ENCODE data around the gene FITM1.

The FITM1 gene, protein sequence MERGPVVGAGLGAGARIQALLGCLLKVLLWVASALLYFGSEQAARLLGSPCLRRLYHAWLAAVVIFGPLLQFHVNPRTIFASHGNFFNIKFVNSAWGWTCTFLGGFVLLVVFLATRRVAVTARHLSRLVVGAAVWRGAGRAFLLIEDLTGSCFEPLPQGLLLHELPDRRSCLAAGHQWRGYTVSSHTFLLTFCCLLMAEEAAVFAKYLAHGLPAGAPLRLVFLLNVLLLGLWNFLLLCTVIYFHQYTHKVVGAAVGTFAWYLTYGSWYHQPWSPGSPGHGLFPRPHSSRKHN

DNA sequence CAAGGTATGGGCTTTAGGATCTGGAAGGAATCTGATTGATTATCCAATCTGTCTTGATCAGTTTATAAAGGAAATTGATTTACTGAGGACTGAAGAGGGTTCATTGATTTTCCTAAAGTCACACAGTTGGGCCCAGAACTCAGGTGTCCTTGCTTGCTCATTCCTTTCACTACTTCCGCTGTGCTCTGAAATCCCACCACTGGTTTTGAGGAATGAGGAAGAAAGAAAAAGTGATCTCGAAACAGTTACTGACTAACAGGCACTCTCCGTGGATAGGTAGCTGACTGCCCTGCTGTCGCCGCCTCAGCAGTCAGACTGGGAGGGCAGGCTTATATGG is at the start of gene FITM1:
FITM1 (plus strand) TSS at position 280 of the 337 bp plus-strand sequence. CDS start 905 bp downstream, outside the sequence.
- no peak for DNase-seq (ENCODE audit: low read depth, low spot score)

DNA sequence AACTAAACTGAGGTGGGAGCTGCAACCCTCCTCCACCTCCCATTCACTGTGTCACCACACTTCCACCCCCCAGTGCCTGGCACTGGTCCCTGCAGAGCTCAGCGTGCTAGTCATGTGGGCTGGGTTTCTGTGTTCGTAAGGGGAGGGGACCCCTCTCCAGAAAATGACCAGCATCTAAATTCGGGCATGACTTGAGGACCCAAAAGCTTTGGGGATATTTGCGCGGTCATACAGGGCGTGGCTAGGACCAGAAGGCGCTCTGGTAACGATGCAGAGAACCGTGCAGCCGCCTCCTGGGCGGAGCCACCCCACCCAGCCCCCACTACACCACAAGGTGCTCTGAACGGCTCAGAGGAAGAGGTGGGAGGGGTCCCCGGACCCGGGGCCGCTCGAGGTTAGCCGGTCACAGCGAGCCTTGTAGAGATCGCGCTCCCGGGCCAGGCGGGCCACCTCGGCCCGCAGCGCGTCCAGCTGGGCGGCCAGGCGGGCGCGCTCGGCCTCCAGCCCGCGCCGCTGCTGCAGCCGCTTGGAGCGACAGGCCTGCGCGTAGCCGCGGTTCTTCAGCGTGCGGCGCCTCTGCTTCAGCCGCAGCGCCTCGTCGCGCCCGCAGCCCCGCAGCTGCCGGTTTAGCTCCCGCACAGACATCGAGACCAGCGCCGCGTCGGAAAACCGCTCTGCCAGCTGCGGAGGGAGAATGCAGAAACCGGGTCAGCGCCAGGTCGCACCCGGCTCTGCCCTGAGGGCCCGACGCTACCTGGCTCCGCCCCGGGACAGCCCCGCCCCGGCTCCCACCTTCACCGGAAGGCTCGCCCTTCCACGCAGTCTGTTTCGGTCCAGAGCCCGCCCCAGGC is 49.3 kb upstream of the FITM1 start:
- DNase-seq (ENCODE audit: low read depth, low spot score): peak; percentile 57

DNA sequence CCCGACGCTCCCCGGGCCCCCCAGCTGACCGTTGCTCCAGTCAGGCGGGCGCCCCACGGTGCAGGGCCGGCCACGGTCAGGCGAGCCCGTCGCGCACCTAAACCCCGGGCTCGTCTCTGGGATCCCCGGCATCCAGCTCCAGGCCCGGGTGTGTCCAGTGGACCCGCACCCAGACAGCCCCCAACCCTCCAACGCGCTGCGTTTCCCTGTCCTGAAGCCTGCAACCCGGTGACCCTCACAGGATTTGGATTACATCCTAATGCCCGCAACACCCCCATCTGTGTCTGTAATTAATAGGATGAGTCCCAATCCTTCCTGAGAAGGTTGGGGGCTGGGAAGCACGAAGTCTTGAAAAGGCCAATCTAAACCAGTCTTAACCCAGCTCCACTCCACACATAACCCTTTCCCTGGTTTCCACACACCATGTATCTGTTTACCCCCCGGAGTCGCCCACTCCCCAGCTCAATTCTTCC is 48.7 kb upstream of the FITM1 start:
- DNase-seq (ENCODE audit: low read depth, low spot score): no peak

DNA sequence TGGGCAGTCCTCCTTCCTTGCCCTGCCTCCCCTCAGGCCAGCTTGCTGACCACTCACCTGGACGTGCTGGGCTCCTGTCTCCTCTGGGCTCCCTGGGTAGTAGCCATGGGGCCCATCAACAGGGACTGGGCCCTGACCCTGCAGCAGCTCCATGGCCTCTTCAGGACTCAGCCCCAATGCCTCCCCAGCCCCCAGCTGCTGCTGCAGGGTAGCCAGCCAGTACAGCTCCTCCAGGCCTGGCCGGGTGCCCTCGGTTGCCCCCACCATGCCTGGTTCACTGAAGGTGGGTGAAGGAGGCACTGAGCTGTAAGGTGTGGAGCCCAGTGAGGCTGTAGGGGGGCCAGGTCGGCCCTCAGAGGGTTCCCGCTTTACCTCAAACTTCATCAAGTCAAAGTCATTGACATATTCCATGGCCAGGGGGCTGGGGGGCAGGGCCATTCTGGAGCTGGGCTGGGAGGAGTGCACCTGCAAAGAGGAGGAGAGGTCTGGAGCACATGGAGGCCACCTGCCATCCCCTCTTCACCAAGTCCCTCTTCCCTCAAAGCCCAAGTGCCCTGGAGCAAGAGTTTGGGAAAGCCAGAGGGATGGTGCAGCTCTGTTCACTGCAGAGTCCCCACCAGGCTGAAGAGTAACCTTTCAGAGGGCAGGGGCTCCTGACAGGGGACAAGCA is 47.9 kb upstream of the FITM1 start:
- no peak for DNase-seq (ENCODE audit: low read depth, low spot score)

DNA sequence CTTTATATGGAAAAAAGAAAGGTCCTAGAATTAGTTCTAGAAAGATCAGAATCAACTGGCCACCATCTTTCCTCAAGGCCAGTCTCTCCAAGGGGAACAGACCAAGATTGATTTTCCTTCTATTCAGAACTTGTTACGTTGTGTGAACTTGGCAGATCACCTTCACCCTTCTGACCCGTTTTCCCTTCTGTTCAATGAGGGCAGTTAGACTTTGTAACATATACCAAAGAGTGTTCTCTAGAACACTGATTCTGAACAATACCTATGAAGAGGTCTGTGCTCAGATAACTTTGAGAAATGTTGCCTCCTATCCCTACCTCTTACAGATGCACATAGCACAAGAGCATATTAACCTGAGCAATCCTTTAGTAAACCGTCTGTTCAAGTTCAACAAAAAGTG is 47.0 kb upstream of the FITM1 start:
- no peak for DNase-seq (ENCODE audit: low read depth, low spot score)

DNA sequence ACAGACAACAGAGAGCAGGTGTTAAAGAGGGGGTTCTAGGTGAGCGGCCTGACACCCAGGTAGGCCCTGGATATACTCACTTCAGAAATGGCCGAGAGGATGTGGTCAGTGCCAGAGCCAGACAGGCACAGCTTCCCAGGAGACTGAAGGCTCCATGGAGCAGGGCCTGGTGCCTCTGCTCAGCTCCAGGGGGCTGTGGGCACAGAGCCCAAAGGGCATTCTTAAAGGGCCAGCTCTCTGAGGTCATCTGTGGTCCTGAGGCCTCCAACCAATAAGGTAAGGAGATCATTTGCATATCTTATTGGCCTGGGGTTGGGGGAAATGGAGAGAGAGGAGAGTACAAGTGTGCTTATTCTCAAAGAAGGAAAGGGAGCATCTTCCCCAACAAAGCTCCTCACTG is 46.0 kb upstream of the FITM1 start:
- DNase-seq (ENCODE audit: low read depth, low spot score): peak; percentile 20

DNA sequence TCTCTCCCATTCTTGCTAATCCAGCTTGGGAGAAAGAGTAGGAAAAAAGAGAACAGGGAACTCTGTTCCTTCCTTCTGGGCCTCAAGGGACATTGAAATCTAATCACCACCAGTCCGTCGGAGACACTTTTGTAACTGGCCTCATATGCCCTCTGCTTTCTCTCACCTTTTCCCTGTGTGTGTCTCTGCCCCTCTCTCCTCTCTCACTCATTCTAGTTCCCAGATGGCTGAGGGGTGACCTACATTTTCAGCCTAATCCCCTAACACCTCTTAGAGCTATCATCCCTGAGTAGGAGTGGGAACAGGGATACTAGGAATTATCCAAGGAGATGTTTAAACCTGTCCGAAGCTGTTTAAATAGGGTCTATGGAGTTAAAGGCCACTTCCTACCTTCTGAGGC is 45.2 kb upstream of the FITM1 start:
- DNase-seq (ENCODE audit: low read depth, low spot score): no peak

DNA sequence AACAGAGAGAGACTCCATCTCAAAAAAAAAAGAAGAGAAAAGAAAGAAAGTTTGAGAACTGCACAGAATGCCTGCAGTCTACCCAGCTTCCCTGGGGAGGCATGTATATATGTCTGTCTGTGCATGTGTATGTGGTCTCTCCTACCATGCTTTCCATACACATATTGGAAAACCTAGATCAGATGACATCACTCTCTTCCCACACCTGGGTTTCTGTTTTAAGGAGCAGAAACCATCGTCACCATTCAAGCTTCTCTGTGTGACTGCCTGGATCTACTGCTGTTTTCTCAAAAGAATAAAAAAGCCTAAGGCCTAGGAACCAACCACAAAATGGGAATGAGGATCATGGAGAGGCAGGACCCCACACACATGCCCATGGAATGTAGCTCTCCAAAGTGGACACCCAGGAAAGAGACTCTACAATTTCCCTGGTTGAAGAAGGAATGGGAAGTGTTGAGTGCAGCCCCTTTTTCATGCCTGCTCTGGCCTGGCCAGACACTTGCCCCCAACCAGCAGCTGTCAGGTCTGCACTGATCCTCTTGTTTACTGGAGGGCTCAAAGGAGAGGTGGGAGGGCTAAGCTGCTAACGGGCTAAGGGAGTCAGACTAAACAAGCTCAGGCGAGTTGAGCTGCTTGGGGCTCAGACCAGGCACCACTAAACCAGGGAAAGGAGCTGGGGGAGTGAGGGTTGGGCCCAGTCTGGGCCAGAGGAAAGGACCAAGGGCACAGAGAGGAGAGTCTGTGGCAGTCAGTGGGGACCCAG is 44.1 kb upstream of the FITM1 start:
- no peak for DNase-seq (ENCODE audit: low read depth, low spot score)

DNA sequence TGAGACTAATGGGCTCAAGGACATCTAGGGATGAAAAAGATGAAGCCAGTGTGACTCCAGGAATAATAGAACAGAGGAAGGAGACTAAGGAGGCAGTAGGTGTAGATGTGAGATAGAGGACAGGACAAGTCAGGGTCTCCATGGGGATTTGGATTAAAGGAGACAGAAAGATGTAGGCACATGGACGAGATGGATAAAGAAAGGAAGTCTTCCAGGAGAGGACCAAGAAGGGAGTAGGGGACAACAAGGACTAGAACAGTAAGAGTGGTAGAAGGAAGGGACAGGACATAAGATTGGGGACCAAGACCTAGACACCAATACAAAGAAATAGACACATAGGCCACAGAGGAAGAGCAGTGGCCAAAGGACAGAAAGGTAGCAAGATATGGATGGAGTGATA is 43.5 kb upstream of the FITM1 start:
- no peak for DNase-seq (ENCODE audit: low read depth, low spot score)

DNA sequence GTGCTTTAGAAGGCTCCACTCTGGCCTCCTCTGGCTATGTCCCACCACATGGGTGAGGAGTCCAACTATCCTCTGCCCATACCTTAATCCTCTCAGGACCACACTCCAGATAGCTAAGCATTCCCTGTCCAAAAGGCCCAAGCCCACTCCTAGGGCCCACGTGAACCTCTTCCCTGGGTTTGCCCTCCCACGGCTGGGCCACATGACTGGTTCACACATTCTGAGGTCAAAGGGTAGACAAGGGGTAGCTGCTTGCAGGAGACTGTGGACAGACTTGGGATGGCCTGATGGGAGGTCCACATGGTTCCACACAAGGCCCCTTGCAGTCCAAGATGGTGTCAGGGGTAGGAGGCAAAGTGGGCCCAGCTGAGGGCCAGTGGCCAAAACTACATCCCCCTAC is 42.4 kb upstream of the FITM1 start:
- DNase-seq (ENCODE audit: low read depth, low spot score): no peak

DNA sequence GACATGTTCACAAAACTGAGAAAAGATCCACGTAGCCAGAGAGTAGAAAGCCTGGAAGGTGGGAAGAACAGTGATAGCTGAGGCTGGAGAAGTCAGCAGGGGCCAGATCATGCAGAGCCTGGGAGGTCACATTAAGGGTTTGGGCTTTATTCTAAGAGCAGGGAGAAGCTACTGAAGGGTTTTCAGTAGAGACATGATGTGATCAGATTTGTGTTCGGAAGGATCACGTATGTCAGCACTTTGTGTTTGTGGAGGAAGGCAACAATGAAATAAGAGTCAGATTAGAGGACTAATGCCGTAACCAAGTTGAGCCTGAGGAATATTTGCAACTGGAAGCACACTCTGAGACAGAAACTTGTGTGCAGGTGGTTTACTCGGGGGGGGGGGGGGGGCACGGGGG is 40.6 kb upstream of the FITM1 start:
- no peak for DNase-seq (ENCODE audit: low read depth, low spot score)

DNA sequence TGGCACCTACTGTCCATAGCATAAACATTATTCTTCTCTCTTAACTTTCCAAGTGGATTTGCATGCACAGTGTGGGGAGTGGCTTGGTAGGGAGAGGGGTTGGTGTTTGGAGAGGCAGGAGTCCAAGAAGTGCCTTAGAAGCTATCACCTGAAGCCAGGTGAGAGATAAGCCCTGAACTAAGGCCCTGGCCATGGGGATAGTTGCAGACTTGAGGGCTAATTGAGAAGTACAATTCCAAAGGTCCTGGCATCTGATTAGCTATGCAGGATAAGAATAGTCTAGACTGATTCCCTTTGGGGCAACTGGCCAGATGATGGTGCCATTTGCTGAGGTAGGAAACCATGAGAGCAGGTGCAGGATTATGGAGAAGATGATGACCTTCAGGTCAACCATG is 38.4 kb upstream of the FITM1 start:
- no peak for DNase-seq (ENCODE audit: low read depth, low spot score)

DNA sequence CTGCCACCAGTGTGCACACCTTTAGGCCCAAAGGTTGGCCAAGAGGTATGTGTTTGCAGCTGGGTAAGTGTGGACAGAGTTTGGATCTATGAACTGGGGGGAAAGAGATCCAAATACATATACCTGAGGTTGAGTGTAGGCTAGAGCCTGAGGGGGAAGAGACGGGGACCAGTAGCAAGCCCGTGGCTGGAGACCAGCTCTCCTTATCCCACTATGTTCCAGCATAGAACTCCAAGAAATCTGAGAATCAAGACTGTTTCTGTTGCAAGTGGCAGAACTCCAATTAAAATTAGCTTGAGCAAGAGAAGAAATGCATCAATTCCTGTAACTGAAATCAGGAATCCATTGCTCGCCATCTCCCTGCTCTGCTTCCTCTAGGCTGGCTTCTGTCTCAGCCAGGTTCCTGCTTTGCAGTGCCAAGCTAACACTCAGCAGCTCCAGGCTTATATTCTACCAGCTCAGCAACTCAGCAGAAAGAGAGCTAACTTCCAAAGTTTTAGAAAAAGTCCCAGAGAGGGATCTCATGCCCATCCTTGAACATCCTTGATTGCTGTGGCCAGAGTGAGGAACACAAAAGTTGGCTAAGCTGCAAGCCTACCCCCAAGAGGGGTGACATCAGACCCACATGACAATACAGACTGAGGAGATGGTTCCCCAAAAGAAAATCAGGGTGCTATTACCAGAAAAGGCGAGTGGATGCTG is 37.8 kb upstream of the FITM1 start:
- no peak for DNase-seq (ENCODE audit: low read depth, low spot score)

DNA sequence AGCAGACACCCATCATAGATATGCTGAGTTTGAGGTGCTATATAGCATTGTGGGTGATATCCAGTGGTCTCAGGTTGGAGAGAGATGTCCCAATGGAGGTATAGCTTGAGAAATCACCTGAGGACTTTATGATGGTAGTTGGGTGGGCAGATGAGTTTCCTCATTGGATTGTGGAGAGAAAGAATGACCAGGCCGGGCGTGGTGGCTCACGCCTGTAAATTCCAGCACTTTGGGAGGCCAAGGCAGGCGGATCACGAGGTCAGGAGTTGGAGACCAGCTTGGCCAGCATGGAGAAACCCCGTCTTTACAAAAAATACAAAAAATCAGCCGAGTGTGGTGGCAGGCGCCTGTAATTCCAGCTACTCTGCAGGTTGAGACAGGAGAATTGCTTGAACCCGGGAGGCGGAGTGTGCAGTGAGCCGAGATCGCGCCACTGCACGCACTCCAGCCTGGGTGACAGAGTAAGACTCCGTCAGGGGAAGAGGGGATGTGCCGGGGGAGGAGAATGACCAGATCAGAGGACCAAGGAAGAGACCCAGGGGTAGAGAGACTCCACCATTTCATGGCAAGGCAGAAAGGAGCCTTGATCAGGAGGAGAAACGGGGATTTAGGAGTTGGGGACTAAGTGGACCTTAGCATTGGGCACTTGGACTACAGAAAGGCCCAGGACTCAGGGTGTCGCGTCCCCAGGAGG is 37.1 kb upstream of the FITM1 start:
- DNase-seq (ENCODE audit: low read depth, low spot score): no peak

DNA sequence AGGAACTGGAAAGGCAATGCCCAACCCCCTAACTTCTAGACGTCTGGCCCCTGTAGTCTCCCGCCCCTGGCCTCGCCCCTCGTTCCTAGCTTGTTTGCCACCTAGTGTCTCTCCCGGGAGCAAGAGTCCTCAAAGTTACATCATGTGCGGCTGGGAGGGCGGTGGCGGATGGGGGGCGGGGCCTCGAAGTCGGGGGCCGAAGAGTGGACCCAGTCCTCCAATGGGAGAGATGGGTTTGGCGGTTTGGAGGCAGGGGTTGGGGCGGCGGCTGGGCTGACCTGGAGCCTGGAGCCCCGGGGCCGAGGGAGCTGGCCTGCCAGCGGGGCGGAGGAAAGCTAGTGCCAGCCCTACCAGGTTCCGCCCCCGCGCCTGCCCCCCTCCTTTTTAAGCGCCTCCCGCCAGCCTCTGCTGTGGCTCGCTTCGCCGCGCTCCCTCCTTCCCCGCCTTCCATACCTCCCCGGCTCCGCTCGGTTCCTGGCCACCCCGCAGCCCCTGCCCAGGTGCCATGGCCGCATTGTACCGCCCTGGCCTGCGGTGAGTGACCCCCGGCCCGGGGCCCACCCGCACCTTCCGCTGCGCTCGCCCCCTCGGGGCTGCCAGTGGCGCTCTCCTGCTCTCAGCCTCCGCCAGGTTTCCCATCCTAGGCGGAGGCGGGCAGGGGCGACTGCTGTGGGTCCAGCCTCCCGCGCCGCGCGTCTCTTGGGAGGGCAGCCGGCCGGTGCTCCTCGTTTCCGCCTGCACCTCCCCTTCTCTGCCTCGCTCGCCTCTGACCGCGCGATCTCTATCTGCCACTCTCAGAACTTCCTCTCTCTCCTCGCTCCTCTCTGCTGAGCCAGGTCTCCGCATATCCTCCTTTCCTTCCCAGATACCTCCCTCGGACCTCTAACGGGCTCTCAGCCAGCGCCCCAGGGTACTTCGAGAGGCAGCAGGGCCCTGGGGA is 36.3 kb upstream of the FITM1 start, which contains the start of gene PCK2:
PCK2 (plus strand) TSS at position 411 of the 940 bp plus-strand sequence; CDS start at position 506, 95 bp downstream.
- DNase-seq (ENCODE audit: low read depth, low spot score): peak; percentile 87

DNA sequence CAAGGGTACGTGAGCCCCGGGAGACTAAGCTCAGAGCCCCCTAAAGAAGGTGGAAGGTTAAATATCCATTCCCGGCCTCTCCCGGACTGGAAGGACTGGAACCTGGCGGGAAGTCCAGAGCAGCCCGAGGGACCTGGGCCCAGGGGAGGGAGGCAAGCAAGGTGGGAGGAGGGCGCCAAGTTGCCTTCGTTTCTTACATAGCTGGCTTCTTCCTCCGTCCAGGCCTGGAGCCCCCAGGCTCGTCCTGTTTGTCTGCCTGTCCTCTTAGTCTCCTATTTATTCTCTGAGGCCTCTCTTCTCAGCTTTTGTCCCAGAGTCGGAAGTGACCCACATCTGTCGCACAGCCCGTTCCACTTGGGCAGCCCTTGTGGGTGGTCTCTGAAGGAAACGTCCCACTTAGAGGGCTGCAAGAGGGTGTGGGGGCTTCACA is 35.6 kb upstream of the FITM1 start:
- DNase-seq (ENCODE audit: low read depth, low spot score): no peak

DNA sequence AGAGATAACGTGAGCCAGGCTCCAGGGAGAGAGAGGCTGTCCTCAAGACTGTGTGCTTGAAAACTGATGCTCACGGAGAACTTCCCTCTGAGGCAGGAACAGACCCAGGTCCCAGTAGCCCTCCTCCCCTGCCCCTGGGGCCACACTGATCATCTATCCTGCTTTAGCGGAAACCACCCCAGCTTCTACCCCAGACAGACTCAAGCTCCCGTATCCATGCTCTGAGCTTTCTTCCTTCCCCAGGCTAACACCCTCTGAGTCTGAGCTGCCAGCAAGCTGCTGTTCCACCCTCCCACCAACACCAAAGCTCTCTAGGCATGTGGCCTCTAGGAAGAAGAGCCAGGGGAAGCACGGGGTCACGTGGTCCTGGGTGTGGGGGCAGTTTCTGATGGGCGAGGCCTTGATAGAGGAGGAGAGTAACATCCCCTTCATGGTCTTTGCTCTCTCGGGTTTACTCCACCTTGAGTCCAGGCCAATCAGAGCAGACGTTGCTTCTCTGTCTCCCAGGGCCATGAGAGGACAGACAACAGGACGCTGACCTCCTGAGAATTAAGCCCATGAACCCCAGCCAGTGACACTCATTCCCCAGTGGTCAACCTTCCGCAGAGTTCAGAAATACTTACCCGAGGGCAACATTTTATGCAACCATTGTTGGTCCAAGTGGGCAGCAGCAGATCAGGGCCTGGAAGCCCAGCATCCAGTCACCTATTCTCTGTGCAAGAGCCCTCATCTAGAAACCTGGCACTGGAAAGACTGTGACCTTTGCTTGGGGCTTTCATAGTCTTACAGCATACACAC is 35.0 kb upstream of the FITM1 start:
- no peak for DNase-seq (ENCODE audit: low read depth, low spot score)

DNA sequence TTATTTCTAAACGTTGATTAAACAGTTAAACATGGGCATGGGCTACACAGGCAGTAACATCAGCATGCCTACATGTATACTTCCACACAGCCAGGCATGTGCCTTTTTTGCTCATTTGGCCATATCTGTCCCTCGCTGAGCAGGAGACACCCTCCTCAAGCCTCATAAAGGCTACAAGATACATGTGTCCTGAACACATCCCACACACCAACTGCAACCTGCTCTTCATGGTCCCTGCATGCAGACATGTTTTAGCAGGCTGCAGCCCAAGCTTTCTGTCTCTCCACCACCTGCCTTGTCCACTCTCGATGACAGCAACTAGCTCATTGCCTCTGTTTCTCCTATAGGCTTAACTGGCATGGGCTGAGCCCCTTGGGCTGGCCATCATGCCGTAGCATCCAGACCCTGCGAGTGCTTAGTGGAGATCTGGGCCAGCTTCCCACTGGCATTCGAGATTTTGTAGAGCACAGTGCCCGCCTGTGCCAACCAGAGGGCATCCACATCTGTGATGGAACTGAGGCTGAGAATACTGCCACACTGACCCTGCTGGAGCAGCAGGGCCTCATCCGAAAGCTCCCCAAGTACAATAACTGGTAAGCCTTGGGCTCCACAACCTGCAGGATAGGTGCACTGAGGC is 33.8 kb upstream of the FITM1 start:
- no peak for DNase-seq (ENCODE audit: low read depth, low spot score)

Measured in astrocyte of the hippocampus (primary cell).